ENCODE measurements around the gene MAN2A2. TPM values are rescaled to one million over a fixed set of nuclear protein-coding genes. Genes with fewer than 3 reads are reported as not detected.

The MAN2A2 gene
- total RNA-seq, 1 donor from 2014 or later = 78.0 TPM

DNA sequence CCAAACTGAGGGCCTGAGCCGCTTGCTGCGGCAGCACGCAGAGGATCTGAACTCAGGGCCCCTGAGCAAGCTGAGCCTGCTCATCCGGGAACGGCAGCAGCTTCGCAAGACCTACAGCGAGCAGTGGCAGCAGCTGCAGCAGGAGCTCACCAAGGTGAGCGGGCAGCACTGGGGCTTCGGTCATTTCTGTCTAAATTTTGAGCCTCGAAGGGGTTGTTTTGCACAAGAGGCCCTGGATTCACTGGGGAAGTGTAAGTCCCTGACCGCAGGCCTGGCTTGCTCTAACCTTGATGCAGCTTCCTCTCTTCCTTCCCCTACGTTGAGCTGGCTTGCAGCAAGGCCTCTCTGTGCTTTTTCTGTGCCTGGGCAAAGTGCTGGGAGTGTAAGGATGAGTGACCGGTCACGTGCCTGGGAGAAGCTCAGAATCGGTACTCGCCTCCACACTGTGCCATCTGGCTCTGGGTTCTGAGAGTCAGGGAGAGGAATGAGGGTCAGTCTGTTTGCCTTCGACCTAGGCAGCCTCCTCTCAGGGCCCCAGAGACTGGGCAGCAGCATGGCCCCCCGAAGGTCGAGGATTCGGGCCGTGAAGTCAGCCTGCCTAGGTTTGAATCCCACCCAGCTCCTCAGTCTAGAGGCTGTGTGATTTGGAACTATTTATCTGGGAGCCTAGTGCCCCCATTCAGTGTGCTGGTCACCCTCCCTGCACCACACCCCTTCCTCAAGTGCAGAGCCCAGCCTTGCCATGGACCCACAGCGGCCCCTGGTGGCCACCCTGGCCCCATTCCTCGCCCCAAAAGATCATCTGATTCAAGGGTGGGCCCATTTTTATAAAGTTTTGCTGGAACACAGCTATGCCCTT is 17.4 kb upstream of the MAN2A2 start:
- H3K9me3 Mint-ChIP-seq = no peaks in the 10 kb centered on the region
- H3K27me3 Mint-ChIP-seq (ENCODE audit: low read depth) = no peaks in the 10 kb centered on the region
- H3K4me3 Mint-ChIP-seq = peak overlapping the region; percentile 60
- no peak overlapping the region for H3K27ac Mint-ChIP-seq (ENCODE audit: unreplicated experiment)
- peak; percentile 87 for DNase-seq (ENCODE audit: low read depth, low spot score)
- peaks cover 5% of the 10 kb centered on the region for H3K4me1 Mint-ChIP-seq
- no peaks in the 10 kb centered on the region for H3K36me3 Mint-ChIP-seq (ENCODE audit: low read depth)
- TF ChIP-seq, protein P1, sequence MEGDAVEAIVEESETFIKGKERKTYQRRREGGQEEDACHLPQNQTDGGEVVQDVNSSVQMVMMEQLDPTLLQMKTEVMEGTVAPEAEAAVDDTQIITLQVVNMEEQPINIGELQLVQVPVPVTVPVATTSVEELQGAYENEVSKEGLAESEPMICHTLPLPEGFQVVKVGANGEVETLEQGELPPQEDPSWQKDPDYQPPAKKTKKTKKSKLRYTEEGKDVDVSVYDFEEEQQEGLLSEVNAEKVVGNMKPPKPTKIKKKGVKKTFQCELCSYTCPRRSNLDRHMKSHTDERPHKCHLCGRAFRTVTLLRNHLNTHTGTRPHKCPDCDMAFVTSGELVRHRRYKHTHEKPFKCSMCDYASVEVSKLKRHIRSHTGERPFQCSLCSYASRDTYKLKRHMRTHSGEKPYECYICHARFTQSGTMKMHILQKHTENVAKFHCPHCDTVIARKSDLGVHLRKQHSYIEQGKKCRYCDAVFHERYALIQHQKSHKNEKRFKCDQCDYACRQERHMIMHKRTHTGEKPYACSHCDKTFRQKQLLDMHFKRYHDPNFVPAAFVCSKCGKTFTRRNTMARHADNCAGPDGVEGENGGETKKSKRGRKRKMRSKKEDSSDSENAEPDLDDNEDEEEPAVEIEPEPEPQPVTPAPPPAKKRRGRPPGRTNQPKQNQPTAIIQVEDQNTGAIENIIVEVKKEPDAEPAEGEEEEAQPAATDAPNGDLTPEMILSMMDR (conservative IDR thresholded peaks at IDR 0.05) = peak; percentile 98

DNA sequence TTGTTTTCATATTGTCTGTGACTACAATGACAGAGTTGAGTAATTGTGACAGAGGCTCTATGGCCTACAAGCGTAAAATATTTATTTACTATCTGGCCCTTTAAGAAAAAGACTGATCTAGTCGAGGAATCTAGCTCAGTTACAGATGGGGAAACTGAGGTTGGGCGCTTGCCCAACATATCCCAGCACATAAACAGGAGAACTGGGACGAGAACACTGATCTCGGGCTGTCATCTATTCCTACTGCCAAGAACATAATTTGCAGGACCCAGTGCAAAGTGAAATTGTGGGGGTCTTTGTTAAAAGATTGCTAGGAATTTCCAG is 16.8 kb upstream of the MAN2A2 start:
- TF ChIP-seq, protein P1 (conservative IDR thresholded peaks at IDR 0.05) = peak; percentile 16
- Mint-ChIP-seq H3K36me3 (ENCODE audit: low read depth) (no peaks in the 10 kb centered on the region), H3K27ac (ENCODE audit: unreplicated experiment) (no peak overlapping the region), H3K4me1 (peaks cover 5% of the 10 kb centered on the region), H3K9me3 (no peaks in the 10 kb centered on the region), H3K4me3 (peak overlapping the region; percentile 60), H3K27me3 (ENCODE audit: low read depth) (no peaks in the 10 kb centered on the region)
- no peak for DNase-seq (ENCODE audit: low read depth, low spot score)

DNA sequence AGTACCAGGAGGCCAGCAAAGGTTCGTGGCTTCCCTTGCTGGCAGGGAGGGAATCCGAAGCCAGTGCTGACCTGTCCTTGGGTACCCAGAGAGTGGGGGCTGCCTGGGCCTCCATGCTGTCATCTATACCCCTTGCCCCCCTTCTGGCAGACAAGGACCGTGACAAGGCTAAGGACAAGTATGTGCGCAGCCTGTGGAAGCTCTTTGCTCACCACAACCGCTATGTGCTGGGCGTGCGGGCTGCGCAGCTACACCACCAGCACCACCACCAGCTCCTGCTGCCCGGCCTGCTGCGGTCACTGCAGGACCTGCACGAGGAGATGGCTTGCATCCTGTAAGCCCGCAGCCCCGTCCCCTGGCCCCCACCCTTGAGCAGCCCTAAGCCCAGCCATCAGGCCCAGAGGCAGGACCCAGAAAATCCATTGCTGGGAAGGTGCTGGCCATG is 16.0 kb upstream of the MAN2A2 start:
- Mint-ChIP-seq H3K9me3 (no peaks in the 10 kb centered on the region), H3K27ac (ENCODE audit: unreplicated experiment) (no peak overlapping the region), H3K4me3 (no peak overlapping the region), H3K4me1 (peaks cover 5% of the 10 kb centered on the region), H3K36me3 (ENCODE audit: low read depth) (no peaks in the 10 kb centered on the region), H3K27me3 (ENCODE audit: low read depth) (no peaks in the 10 kb centered on the region)
- no peak for DNase-seq (ENCODE audit: low read depth, low spot score)
- TF ChIP-seq, protein P1 (conservative IDR thresholded peaks at IDR 0.05) = no peak

DNA sequence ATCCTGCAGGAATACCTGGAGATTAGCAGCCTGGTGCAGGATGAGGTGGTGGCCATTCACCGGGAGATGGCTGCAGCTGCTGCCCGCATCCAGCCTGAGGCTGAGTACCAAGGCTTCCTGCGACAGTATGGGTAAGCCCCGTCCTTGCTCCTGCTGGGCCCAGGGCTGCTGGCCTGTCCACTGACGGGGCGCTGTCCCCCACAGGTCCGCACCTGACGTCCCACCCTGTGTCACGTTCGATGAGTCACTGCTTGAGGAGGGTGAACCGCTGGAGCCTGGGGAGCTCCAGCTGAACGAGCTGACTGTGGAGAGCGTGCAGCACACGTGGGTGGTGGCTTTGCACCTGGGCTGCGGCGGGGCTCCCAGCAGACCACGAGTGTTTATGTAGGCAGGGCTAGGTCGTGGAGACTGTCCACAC is 13.8 kb upstream of the MAN2A2 start:
- Mint-ChIP-seq H3K27ac (ENCODE audit: unreplicated experiment) (no peak overlapping the region), H3K36me3 (ENCODE audit: low read depth) (no peaks in the 10 kb centered on the region), H3K9me3 (no peaks in the 10 kb centered on the region), H3K27me3 (ENCODE audit: low read depth) (no peaks in the 10 kb centered on the region), H3K4me1 (peaks cover 5% of the 10 kb centered on the region), H3K4me3 (no peak overlapping the region)
- no peak for DNase-seq (ENCODE audit: low read depth, low spot score)
- TF ChIP-seq, protein P1 (conservative IDR thresholded peaks at IDR 0.05) = no peak

DNA sequence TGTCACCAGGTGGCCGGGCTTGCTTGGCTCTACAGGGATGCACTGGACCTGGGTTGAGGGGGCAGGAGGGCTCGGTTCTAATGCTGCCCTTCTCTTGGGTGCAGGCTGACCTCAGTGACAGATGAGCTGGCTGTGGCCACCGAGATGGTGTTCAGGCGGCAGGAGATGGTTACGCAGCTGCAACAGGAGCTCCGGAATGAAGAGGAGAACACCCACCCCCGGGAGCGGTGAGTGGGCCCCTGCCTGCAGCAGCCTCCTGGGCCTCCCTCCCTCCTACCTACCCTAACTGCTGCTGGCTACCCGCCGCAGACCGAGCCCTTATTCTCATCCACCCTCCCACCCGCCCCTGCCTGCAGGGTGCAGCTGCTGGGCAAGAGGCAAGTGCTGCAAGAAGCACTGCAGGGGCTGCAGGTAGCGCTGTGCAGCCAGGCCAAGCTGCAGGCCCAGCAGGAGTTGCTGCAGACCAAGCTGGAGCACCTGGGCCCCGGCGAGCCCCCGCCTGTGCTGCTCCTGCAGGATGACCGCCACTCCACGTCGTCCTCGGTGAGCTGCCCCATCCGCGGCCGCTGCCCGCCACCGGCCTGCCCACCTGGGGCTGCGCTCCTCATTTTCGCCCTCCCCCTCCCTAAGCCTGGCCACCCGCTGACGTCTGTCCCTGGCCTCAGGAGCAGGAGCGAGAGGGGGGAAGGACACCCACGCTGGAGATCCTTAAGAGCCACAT is 13.2 kb upstream of the MAN2A2 start:
- no peak overlapping the region for H3K27ac Mint-ChIP-seq (ENCODE audit: unreplicated experiment)

More for the DNA sequence above, 13.2 kb upstream of the MAN2A2 start:
- DNase-seq (ENCODE audit: low read depth, low spot score) = no peak
- Mint-ChIP-seq H3K27me3 (ENCODE audit: low read depth) (no peaks in the 10 kb centered on the region), H3K36me3 (ENCODE audit: low read depth) (no peaks in the 10 kb centered on the region), H3K9me3 (no peaks in the 10 kb centered on the region), H3K4me1 (peaks cover 5% of the 10 kb centered on the region), H3K4me3 (no peak overlapping the region)
- TF ChIP-seq, protein P1 (conservative IDR thresholded peaks at IDR 0.05) = no peak

Measured in neural crest cell (in vitro differentiated cells).